ENCODE results near the gene SUSD4. TPM values are rescaled to one million over a fixed set of nuclear protein-coding genes. Genes with fewer than 3 reads are reported as not detected.

The SUSD4 gene
- total and polyA plus RNA-seq, 8 donors = 2.0 to 29.2 (median 25.0) TPM

- Histone ChIP-seq H3K4me1 (no peaks in the 10 kb centered on the region), H3K4me3 (no peak overlapping the region), H3K36me3 (no peaks in the 10 kb centered on the region), H3K27ac (no peak overlapping the region), H3K9me3 (peaks cover 0 to 18% of the 10 kb centered on the region in 2 donors), H3K27me3 (no peaks in the 10 kb centered on the region)
- DNase-seq = no peak
- intact Hi-C loops (cut with DNase I) = no loop called here
- TF ChIP-seq, protein P1, sequence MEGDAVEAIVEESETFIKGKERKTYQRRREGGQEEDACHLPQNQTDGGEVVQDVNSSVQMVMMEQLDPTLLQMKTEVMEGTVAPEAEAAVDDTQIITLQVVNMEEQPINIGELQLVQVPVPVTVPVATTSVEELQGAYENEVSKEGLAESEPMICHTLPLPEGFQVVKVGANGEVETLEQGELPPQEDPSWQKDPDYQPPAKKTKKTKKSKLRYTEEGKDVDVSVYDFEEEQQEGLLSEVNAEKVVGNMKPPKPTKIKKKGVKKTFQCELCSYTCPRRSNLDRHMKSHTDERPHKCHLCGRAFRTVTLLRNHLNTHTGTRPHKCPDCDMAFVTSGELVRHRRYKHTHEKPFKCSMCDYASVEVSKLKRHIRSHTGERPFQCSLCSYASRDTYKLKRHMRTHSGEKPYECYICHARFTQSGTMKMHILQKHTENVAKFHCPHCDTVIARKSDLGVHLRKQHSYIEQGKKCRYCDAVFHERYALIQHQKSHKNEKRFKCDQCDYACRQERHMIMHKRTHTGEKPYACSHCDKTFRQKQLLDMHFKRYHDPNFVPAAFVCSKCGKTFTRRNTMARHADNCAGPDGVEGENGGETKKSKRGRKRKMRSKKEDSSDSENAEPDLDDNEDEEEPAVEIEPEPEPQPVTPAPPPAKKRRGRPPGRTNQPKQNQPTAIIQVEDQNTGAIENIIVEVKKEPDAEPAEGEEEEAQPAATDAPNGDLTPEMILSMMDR (IDR thresholded peaks at IDR 0.05) = no peak
- ATAC-seq = no peak
Observed at GRCh38 chr1:223219318-223219635, 144.7 kb downstream of the SUSD4 start.

- no peak for ATAC-seq
- H3K9me3 ChIP-seq = peaks cover 0 to 18% of the 10 kb centered on the region in 2 donors
- H3K27ac ChIP-seq = no peak overlapping the region
- H3K36me3 ChIP-seq = no peaks in the 10 kb centered on the region
- TF ChIP-seq, protein P1 (IDR thresholded peaks at IDR 0.05) = no peak
- intact Hi-C loops (cut with DNase I) = no loop called here
- H3K27me3 ChIP-seq = no peaks in the 10 kb centered on the region
- no peaks in the 10 kb centered on the region for H3K4me1 ChIP-seq
- DNase-seq = no peak
- no peak overlapping the region for H3K4me3 ChIP-seq
Observed at GRCh38 chr1:223217781-223218180, 146.2 kb downstream of the SUSD4 start.

GRCh38 chr1:223216531-223217205 lies 147.3 kb downstream of the SUSD4 start:
- Histone ChIP-seq H3K9me3 (peaks cover 0 to 18% of the 10 kb centered on the region in 2 donors), H3K36me3 (no peaks in the 10 kb centered on the region), H3K4me1 (no peaks in the 10 kb centered on the region), H3K27me3 (no peaks in the 10 kb centered on the region), H3K4me3 (no peak overlapping the region), H3K27ac (no peak overlapping the region)
- ATAC-seq = no peak
- intact Hi-C loops (cut with DNase I) = no loop called here
- TF ChIP-seq, protein P1 (IDR thresholded peaks at IDR 0.05) = no peak
- no peak for DNase-seq

DNA sequence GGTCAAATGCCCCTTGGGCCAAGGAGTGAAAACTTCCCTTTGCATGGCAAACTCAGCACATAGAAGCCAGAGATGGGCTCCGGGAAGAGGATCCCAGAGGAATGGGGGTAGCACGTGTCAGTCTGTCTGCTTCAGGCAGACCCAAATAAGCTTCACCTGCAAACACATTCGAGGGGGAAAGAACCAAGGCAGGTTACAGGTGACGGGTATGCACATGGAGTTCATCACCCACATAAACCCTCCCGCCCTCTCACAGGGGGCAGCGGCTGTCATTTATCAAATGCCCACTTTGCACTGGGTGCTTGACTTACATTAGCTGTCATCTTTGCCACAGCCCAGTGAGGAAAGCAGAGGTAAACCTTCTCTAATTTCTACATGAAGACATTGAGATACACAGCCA lies 147.9 kb downstream of the SUSD4 start:
- no peak overlapping the region for H3K27ac ChIP-seq
- intact Hi-C loops (cut with DNase I) = no loop called here
- H3K4me1 ChIP-seq = no peaks in the 10 kb centered on the region
- ATAC-seq (no peak), DNase-seq (no peak)
- H3K36me3 ChIP-seq = no peaks in the 10 kb centered on the region
- H3K27me3 ChIP-seq = no peaks in the 10 kb centered on the region
- H3K4me3 ChIP-seq = no peak overlapping the region
- H3K9me3 ChIP-seq = peaks cover 0 to 18% of the 10 kb centered on the region in 2 donors
- TF ChIP-seq, protein P1 (IDR thresholded peaks at IDR 0.05) = no peak

DNA sequence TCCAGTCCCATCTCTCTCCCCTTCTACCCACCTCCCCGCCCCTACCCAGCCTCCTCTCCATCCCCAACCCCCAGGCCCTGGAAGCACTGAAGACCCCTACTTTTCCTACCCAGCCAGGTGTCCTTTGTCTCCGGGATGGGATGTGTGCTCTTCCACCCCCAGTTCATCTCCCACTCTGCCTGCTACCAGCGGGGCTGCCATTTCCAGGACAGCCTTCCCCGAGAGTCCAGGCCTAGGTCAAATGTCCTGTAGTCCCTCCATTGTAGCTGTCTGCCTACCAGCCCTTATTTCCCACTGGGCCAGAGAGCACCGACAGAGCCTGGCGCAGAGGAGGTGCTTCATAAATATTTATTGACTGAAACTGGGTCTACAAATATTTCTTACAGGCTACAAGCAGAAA lies 148.9 kb downstream of the SUSD4 start:
- ATAC-seq (no peak), DNase-seq (no peak)
- TF ChIP-seq, protein P1 (IDR thresholded peaks at IDR 0.05) = no peak
- Histone ChIP-seq H3K27me3 (no peaks in the 10 kb centered on the region), H3K9me3 (peaks cover 0 to 18% of the 10 kb centered on the region in 2 donors), H3K27ac (no peak overlapping the region), H3K4me3 (no peak overlapping the region), H3K4me1 (no peaks in the 10 kb centered on the region), H3K36me3 (no peaks in the 10 kb centered on the region)
- intact Hi-C loops (cut with DNase I) = no loop called here

All from left lung (tissue), 10 donors.